ENCODE measurements around the gene ADGRB3. TPM values are rescaled to one million over a fixed set of nuclear protein-coding genes. Genes with fewer than 3 reads are reported as not detected.

Gene ADGRB3
- total RNA-seq = under 1 TPM; 0.33 to 0.34 TPM

GRCh38 chr6:68634726-68635411, at the start of gene ADGRB3:
TSS of gene ADGRB3 (plus strand) at chr6:68635282. CDS start at chr6:68638676, 3,394 bp downstream.

Small RNAs within 50 kb of the gene (small RNA-seq; reads per million reads assigned to genes)
- gene AL606923.1 = 0 reads per million in 2 donors

Measured in melanocyte of skin (primary cell).